ENCODE results near the gene PSMF1. TPM values are rescaled to one million over a fixed set of nuclear protein-coding genes. Genes with fewer than 3 reads are reported as not detected.

Gene PSMF1
- total RNA-seq, 6 experiments from 2014 or later = 179 to 208 (median 199) TPM

- H3K4me3 Mint-ChIP-seq = no peak overlapping the region
- H3K4me1 Mint-ChIP-seq (ENCODE audit: low read depth) = no peaks in the 10 kb centered on the region
- H3K36me3 Mint-ChIP-seq (ENCODE audit: low read depth) = peaks cover 54% of the 10 kb centered on the region
- no peak for DNase-seq
- TF ChIP-seq CTCF (IDR thresholded peaks at IDR 0.05) = no peak
- no peaks in the 10 kb centered on the region; the same call in none of the 2 replicates for H3K27me3 Mint-ChIP-seq (ENCODE audit: insufficient read depth)
- no peaks in the 10 kb centered on the region for H3K9me3 Mint-ChIP-seq
- H3K27ac Mint-ChIP-seq = no peak overlapping the region
These were observed 53.2 kb downstream of the PSMF1 start for GRCh38 chr20:1171461-1172093.

GRCh38 chr20:1173698-1174097 lies 55.3 kb downstream of the PSMF1 start:
- Mint-ChIP-seq H3K36me3 (ENCODE audit: low read depth) (peaks cover 33% of the 10 kb centered on the region), H3K4me1 (ENCODE audit: low read depth) (no peaks in the 10 kb centered on the region)

GRCh38 chr20:1174787-1175186 lies 56.4 kb downstream of the PSMF1 start:
- Mint-ChIP-seq H3K4me3 (no peak overlapping the region), H3K4me1 (ENCODE audit: low read depth) (no peaks in the 10 kb centered on the region), H3K36me3 (ENCODE audit: low read depth) (peaks cover 29% of the 10 kb centered on the region), H3K27ac (no peak overlapping the region), H3K27me3 (ENCODE audit: insufficient read depth) (no peaks in the 10 kb centered on the region; the same call in 1 of the 2 replicates), H3K9me3 (no peaks in the 10 kb centered on the region)
- no peak for TF ChIP-seq CTCF (IDR thresholded peaks at IDR 0.05)
- DNase-seq = no peak

More at GRCh38 chr20:1173698-1174097, 55.3 kb downstream of the PSMF1 start:
- DNase-seq = no peak
- no peak for TF ChIP-seq CTCF (IDR thresholded peaks at IDR 0.05)
- Mint-ChIP-seq H3K27me3 (ENCODE audit: insufficient read depth) (no peaks in the 10 kb centered on the region; the same call in none of the 2 replicates), H3K4me3 (no peak overlapping the region), H3K9me3 (no peaks in the 10 kb centered on the region), H3K27ac (no peak overlapping the region)

GRCh38 chr20:1177680-1178079 lies 59.3 kb downstream of the PSMF1 start:
- H3K36me3 Mint-ChIP-seq (ENCODE audit: low read depth) = peaks cover 9% of the 10 kb centered on the region; the same call in 1 of the 2 replicates

GRCh38 chr20:1178103-1178502 lies 59.7 kb downstream of the PSMF1 start:
- DNase-seq = no peak
- Mint-ChIP-seq H3K4me1 (ENCODE audit: low read depth) (no peaks in the 10 kb centered on the region), H3K27ac (no peak overlapping the region), H3K27me3 (ENCODE audit: insufficient read depth) (peaks cover 7% of the 10 kb centered on the region), H3K36me3 (ENCODE audit: low read depth) (peaks cover 5% of the 10 kb centered on the region; the same call in 1 of the 2 replicates), H3K9me3 (no peaks in the 10 kb centered on the region), H3K4me3 (no peak overlapping the region)
- TF ChIP-seq CTCF (IDR thresholded peaks at IDR 0.05) = no peak

More at GRCh38 chr20:1177680-1178079, 59.3 kb downstream of the PSMF1 start:
- Mint-ChIP-seq H3K27me3 (ENCODE audit: insufficient read depth) (peaks cover 6% of the 10 kb centered on the region), H3K9me3 (no peaks in the 10 kb centered on the region), H3K4me3 (no peak overlapping the region), H3K27ac (no peak overlapping the region), H3K4me1 (ENCODE audit: low read depth) (no peaks in the 10 kb centered on the region)
- peak; percentile 21; the same call in 1 of the 2 replicates for TF ChIP-seq CTCF (IDR thresholded peaks at IDR 0.05)
- no peak for DNase-seq

Data from HFFc6 (cell line).